HG02870 (cell line): ENCODE data around the gene LAMC1.
"Not testable (repeated sequence)": the region's sequence is repeated elsewhere in the genome, so short reads cannot be mapped to it uniquely, and the experiment has no call there.

Experiments
- ATAC-seq: cut with Tn5 transposase; IDR thresholded peaks from one replicate; pipeline ENCODE4 v1.9.1; 2021; ENCODE audit warnings: mild to moderate bottlenecking, moderate library complexity; ENCODE audit not compliant: unreplicated experiment

The LAMC1 gene

DNA sequence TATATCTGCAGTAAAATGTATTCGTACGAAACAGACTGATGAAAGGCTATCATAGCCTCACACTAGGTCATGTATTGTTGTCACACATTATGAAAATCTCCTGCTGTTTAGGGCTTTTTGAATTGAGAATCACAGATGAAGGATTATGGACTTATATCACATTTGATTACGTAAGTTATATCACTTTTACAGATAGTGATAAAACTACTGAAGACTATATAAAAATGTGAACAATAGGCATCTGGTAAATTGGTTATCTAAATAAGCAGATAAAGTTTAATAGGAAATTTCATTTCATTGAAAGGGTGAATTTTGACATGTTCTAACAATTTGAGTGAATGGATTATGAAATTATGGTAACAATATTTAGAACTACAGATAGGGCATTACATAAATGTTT, 20.0 kb downstream of the LAMC1 start:
- ATAC-seq = no peak

DNA sequence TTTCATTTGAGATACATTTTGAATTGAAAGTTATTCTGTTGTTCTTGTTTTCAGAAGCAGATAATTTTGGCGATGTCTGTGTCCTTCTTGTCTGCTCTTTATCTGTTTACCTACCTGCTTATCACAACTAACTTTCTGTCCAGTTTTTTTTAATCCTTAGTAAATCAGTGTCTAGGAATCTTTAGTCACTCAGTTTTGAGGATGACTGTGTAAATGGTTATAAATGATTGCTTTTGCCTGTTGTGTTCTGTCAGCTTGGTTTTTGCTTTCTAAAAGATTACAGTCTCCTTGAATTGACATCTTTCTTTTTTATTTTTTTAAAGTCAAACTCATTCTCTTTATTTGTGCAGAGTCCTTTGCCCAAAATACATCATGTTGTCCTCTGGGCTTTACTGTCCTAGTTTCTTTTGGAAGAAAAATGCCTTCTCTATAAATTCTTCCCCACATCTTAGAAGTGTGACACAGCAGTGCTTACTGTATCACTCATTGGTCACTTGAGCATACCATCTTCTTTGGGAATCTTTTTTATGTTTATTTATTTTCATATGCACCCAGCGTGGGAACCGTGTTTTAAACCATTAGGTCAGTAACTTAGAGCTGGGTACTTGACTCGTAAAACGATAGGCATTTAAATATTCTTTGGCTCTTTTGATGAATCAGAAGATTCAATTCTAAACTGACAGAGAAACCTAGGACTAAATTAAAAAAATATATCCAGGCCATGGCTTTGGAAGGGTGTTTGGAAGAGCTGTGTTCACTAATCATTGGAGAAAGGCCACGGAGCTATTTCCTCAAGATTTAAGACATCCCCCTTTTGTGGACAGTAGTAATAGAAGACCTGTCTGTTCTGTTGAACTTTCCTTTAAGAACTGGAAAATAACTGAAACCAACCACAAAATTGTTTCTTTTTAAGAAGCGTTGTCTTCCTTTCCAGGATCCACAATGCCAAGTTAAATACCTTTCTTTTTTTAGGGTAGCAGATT, 20.9 kb downstream of the LAMC1 start:
- ATAC-seq = no peak

DNA sequence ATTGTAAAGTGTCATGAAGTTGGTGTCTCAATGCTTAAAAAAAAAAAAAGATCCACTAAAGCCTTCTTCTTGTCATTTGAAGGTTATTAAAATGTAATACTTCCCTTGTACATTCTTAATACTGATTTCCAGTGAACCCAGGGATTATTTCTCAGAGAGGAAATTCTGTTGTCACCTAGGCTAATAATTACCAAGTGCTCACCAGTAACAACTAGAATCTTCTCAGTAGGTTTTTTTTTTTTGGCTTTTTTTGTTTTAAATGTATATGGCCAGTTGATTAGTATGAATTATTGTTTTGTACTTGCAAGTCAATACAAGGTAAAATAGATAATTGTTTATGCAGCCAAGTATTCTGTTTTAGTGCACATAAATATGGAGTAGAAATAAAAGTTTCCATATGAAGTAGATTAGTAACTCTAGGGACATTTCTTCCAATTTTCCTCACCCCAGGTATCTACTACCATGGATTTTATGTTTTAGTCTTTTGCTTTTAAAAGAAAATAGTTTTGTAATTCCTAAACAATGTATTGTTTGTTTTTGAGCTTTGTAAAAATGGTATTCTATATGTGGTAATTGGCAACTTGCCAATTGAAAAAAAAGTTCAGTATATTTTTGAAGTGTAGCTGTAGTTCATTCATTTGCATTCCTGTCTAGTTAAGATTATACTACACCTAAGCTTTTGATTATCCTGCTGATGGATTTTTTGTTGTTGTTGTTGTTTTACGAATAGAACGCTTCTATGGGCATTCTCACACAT, 21.9 kb downstream of the LAMC1 start:
- no peak for ATAC-seq

DNA sequence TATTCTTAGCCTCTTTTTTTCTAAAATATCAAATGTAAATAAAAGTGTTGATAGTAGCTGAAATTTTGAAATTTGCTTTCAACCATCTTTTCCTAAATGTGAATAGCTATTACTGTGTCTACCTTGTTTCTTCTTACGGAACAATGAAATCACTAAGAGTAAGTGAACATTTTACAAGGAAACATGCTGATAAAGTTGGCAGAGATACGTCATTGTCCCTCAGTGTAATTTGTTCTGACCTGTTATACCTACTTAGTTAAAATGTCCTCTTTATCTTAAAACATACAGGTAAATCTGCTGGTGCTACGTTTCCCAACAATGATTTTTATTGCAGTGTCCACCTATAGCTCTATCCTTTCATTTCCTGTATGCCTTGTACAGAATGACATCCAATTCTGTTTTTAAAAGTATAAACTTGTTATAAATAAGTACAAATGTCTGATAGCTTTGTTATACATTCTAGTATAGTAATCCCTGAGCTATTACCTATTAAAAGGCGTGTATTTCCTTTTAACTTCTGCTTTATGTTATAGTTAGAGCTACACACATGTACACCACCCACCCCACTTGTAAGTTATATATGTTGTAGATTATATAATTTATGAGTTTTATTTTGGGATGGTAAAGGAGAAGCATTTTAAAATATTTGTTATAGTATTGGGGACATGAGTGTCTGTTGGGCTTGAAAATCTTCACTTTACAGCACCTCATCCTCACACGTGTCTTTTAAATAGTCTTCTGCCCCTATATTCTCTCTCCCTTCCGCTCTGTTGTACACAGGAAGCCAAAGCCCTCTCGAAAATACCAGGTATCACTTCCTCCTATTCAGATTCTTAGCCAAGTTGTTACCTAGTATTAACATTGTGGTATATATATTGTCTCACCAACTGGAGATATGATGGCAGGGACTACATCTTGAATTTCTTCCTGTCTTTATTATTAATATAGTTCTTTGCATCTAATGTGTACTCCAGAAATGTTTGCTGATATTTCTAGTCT, 25.2 kb downstream of the LAMC1 start:
- peak; percentile 99 for ATAC-seq

DNA sequence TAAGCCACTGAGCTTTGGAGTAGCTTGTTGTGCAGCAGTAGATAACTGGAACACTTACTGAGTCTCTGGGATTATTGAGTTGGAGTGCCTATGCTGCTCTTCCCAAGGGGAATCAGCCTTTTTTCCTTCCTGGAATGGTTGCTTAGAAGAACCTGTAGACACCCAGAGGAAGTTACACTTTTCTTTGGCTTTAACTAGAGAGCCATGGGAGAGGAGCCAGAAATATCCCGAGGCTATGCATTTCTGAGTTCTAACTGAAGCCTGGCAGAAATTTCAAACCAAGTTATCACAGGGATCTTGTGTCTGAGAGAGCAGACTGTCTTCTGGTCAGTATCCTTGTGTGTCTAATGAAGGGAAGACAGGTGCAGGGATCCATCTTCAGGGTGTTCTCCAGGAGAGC, 28.3 kb downstream of the LAMC1 start:
- no peak for ATAC-seq

DNA sequence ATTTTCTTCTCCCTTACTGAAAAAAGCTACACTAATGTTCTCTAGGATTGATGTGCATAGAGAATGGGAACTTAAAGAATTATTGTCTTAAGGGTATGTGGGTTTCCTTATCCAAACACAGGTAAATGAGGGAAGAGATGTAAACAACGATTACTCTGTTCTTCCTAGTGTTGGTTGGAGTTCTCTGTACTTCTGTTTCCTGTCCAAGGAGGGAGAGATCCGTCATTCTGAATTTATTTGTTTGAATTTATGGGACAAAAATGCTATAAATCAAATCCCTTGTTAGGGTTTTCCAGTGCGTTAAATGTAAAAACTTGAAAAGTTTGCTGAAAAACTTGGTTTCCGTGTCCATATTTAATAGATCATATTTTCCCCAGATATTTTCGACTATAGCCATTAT, 29.6 kb downstream of the LAMC1 start:
- ATAC-seq = no peak

DNA sequence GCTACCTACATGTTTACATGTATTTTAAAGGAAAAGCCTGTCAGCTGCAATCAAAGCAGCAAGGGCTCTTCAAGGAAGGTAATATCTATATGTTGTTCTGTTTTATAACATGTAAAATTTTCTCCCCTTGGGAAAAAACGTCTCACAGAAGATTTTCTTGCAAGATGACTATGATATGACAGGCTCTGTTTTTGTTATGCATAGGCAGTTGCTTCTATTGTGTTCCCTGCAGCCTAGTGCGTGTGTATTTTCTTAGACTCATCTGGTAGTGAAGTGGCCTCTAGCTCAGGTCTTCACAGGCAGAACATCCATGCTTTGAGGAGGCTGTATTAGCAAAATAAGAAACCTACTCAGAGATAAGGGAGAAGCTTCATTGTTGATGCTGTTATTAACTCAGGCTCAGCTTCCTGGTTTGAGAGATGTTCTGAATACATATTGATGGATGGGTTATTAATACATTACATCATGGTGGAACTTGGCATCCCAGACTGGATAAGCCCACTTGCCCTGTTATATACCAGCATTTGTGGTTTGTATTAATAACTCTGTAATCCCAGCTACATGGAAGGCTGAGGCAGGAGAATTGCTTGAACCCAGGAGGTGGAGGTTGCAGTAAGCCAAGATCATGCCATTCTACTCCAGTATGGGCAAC, 35.8 kb downstream of the LAMC1 start:
- no peak for ATAC-seq

DNA sequence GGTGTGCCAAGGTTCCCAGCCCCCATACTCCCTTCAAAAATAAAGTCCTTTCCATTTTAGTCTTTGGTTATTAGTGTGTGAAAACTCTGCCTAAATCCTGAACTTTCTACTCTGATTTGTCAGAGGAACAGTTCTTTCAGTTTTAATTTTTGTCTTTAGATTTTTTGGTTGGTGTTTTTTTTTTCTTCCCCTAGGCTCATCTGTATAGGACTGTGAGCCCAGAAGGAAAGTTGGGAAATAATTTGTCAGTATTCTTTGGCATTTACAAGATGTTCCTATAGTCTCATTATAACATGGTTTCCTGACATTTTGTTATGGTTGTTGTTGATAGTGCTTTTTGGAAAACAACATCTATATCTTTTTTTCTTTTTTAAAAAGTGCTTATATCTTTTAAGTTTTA, 38.0 kb downstream of the LAMC1 start:
- ATAC-seq = no peak

DNA sequence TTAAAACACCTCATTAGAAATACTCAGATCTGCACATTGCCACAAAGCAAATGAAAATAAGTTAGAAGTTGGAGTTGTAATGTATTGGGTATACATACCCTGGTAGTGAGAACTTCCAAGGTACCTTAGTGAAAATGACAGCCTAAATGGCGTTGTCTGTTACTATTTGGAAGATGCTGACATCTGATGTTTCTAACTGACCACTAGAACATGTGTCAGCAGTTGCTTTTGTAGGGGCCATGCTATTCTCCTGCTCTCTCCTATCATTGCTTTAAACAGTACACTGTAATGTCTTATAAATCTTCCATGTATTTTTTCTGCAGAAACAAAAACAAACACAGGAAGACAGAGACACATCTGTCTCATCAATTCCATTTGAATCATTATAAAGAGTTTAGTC, 40.1 kb downstream of the LAMC1 start:
- no peak for ATAC-seq

DNA sequence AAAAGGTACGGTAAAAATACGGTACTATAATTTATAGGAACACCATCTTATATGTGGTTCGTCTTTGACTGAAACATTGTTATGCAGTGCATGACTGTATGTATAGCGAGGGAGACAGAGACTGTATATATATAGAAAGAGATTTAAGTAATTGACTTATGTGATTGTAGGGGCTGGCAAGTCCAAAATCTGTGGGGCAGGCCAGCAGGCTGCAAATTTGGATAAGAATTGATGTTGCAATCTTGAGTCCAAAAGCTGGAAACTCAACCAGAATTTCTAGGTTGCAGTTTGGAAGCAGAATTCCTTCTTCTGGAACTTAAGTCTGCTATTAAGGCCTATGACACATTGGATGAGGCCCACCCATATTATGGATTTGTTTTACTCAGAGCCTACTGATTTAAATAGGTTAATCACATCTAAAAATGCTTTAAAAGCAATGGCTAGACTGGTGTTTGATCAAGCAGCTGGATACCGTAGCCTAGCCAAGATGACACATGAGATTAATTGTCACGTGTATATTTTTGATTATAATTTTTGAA, 42.0 kb downstream of the LAMC1 start:
- no peak for ATAC-seq

DNA sequence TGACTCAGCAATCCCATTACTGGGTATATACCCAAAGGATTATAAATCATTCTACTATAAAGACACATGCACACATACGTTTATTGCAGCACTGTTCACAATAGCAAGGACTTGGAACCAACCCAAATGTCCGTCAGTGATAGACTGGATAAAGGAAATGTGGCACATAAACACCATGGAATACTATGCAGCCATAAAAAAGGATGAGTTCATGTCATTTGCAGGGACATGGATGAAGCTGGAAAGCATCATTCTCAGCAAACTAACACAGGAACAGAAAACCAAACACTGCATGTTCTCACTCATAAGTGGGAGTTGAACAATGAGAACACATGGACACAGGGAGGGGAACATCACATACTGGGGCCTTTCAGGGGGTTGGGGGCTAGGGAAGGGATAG, 43.2 kb downstream of the LAMC1 start:
- ATAC-seq = not testable (repeated sequence)

DNA sequence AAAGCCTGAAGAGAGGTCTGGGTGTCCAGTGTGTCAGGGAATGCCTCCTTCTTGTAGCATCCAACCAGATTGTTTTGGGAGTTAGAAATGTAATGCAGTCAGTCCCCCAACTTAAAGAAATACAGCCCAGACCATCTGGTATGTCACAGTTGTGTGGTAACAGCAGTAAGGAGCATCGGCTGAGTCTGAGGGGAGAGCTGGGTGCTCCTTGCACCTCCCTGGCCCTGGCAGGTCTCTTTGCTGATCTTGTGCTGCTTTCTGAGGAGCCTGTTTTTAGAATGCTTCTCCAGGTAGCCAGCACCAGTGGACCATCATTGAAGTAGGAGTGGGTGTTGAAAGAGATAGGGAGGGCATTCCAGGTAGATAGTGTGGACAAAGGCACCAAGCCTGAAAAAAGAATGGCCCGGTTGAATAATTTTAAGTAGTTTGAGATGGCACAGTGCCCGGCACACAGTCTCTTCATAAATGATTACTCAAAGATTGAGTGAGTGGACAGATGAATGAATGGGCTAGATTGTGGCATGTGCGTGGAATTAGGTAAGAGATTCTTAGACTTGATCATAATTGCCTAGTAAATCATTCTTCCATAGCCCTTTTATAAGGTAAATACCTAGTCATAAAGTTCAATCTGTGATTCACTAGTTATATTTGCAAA, 46.5 kb downstream of the LAMC1 start:
- no peak for ATAC-seq

DNA sequence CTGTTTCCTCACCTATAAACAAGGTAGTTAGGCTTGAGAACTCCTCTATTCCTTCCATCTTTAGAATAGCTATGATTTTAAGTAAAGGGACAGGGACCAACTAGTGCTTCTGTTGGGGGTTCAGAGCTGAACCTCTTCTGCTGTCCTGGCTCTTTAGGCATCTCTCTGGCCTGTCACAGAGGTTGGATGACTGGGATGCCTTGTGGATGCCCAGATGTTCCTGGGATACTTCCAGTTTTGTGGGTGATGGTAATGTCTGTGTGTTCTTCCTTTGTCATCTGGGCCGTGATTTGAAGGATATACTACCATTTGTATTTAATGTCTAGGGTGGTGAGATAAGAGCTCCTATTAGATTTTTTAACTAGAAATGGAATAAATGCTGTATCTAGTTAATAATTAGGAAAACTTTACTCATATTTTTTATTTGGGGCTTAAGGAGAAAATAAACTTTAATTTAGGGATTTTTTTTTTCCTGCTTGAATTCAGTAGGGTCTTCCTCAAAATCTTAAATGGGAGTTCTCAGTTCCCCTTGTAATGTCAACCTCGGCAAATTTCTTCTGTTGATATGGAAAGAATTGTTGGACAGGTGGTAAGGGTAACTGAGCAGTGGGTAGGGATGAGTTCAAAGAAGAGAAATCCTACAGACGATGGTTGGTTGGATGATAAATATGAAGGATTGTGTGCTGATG, 47.2 kb downstream of the LAMC1 start:
- ATAC-seq = no peak

DNA sequence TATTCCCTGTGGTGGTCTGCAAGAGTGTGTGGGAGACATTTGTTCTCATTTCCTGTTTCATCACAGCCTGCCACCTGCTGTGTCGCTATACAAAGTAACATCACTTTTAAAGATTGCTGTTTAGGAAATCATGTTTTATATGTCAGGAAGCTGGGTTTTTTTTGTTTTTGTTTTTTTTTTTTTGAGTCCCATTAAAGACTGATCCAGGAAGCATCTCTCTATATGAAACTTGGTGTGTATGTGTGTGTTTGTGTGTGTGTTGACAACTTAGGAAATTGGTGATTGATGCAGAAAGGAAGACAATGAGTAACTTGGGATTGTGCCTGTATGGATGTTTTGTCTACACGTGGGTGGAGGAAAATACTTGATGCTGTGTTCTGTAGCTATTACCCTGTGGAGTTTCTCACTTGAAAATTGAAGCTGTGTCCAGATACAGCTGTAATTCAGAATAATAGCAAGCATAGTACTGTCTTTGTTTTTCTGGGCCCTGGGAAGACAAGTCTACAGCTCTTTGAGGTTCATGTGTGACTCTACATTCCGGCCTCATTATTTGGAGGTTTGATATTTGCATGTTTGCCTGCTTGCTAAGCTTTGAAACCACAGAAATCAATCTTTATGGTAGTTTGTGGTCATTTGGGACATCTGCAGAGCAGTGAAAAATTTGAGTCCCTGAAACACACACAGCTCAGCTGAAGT, 47.9 kb downstream of the LAMC1 start:
- peak; percentile 92 for ATAC-seq

DNA sequence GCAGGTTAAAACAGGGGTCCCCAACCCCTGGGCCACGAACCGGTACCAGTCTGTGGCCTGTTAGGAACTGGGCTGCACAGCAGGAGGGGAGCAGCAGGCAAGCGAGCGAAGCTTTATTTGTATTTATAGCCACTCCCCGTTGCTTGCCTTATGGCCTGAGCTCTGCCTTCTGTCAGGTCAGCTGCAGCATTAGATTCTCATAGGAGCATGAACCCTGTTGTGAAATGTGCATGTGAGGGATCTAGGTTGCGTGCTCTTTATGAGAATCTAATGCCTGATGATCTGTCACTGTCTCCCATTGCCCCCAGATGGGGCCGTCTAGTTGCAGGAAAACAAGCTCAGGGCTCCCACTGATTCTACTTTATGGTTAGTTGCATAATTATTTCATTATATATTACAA, 49.4 kb downstream of the LAMC1 start:
- ATAC-seq = not testable (repeated sequence)

DNA sequence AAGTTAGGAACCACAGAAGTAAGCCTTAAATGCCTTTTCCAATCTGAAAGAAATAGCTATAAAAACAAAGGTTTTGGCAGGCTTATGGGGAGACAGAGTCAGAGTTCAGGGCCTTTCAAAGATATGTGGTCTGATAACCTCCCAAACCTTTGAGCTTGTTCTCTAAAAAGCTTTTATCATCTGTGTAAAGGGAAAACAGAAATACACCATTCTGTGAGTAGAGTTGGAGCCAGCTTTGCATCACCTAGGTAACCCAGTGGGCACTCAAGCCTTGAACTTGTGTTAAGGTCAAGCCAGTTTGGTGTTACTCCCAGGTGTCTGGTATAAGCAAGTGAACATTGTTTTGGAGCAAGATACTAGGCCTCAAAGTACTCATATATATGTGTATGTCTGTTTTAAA, 50.1 kb downstream of the LAMC1 start:
- ATAC-seq = no peak

DNA sequence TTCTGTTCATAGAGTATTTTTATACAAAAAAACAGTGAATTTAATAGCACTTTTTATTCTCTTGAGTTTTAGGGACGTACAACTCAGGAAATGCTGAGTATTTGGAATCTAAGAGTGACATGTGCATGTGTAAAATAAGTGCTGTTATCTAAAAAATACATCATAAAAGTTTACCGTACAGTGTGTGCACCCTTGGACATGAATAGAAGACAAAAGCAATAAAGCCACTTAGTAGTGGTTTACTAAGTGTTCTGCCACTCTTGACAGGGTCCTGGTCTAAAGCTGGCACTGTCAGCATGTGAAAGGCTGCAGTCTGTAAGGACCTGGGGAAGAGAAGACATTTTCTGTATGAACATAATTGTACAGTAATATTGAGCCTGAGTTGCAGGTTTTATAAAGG, 51.0 kb downstream of the LAMC1 start:
- ATAC-seq = no peak

DNA sequence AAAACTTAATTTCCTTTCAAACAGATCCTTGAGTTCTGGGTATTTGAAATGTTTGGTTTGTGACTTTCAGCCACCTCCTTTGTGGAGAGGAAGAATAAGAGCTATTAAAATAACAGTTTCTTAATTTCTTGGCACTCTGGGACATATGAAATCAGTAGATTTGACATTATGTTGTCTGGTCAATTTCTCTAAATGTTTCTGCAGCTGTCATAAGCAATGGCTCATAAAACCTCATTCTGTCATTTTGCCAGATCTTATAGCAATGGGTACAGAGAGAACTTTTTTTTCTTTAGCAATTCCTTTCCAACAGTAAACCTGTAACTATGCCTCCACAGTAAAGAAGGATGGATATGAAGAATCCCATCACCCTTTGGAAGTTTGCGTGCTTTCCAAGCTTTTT, 52.6 kb downstream of the LAMC1 start:
- ATAC-seq = no peak
